Activated CD8-positive, alpha-beta memory T cell treated with anti-CD3 and anti-CD28 coated beads, Interleukin-2, amount 50 U/mL, for 24 hours (primary cell): Measurements from ENCODE around the gene WFDC2.

Source experiments
- DNase-seq: peaks from one replicate; pipeline ENCODE4 v3.0.0-alpha.2; 2020; ENCODE audit errors: extremely low read depth

The WFDC2 gene

GRCh38 chr20:45469336-45470261, at the start of gene WFDC2:
Gene WFDC2 (plus strand): TSS chr20:45469753. CDS start chr20:45469782, 29 bp downstream.
- no peak for DNase-seq

- no peak for DNase-seq
Observed at GRCh38 chr20:45420125-45420524, 49.4 kb upstream of the WFDC2 start.

GRCh38 chr20:45423700-45424099, 45.9 kb upstream of the WFDC2 start:
- no peak for DNase-seq

- DNase-seq, result no peak
Observed at GRCh38 chr20:45425561-45425960, 44.0 kb upstream of the WFDC2 start.

GRCh38 chr20:45426320-45427016, 43.1 kb upstream of the WFDC2 start:
- DNase-seq, result no peak

GRCh38 chr20:45427236-45428149, 42.1 kb upstream of the WFDC2 start:
- no peak for DNase-seq

GRCh38 chr20:45429618-45430017, 39.9 kb upstream of the WFDC2 start:
- no peak for DNase-seq

GRCh38 chr20:45432294-45432693, 37.3 kb upstream of the WFDC2 start:
- no peak for DNase-seq

- DNase-seq, result no peak
Observed at GRCh38 chr20:45433316-45433715, 36.2 kb upstream of the WFDC2 start.

GRCh38 chr20:45433976-45434375, 35.6 kb upstream of the WFDC2 start:
- no peak for DNase-seq

GRCh38 chr20:45436732-45437485, 32.6 kb upstream of the WFDC2 start:
- peak; percentile 66 for DNase-seq

GRCh38 chr20:45440424-45440823, 29.1 kb upstream of the WFDC2 start:
- DNase-seq, result no peak

GRCh38 chr20:45440891-45441685, 28.5 kb upstream of the WFDC2 start:
- no peak for DNase-seq

- no peak for DNase-seq
Observed at GRCh38 chr20:45441746-45442145, 27.8 kb upstream of the WFDC2 start.

- DNase-seq, result no peak
Observed at GRCh38 chr20:45444050-45444449, 25.5 kb upstream of the WFDC2 start.

GRCh38 chr20:45445805-45446562, 23.6 kb upstream of the WFDC2 start:
- no peak for DNase-seq

- DNase-seq, result no peak
Observed at GRCh38 chr20:45448270-45448669, 21.3 kb upstream of the WFDC2 start.

GRCh38 chr20:45449528-45449927, 20.0 kb upstream of the WFDC2 start:
- DNase-seq, result no peak

- no peak for DNase-seq
Observed at GRCh38 chr20:45450097-45450818, 19.3 kb upstream of the WFDC2 start.
